HG03354 (cell line): ENCODE data around the gene TNFRSF11A.

Experiments
- ATAC-seq: cut with Tn5 transposase; IDR thresholded peaks from one replicate; pipeline ENCODE4 v1.9.1; 2021; ENCODE audit warnings: mild to moderate bottlenecking; ENCODE audit not compliant: unreplicated experiment, poor library complexity, severe bottlenecking

Gene TNFRSF11A

DNA sequence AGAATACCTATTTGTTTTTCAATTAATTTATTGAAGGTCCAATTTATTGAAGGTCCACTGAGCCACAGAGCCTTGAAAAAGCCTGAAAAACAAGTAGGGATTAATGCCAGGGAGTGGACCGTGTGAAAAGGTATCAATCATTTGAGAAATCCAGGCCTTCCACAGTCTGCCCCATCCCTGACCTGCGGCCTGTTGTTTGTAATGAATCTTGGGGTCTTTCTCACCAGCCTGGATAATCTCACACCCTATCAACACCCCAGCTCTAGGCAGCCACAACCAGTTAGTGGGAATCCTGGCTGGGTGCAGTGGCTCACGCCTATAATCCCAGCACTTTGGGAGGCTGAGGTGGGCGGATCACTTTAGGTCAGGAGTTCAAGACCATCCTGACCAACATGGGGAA is 47.8 kb downstream of the TNFRSF11A start:
- ATAC-seq = no peak

DNA sequence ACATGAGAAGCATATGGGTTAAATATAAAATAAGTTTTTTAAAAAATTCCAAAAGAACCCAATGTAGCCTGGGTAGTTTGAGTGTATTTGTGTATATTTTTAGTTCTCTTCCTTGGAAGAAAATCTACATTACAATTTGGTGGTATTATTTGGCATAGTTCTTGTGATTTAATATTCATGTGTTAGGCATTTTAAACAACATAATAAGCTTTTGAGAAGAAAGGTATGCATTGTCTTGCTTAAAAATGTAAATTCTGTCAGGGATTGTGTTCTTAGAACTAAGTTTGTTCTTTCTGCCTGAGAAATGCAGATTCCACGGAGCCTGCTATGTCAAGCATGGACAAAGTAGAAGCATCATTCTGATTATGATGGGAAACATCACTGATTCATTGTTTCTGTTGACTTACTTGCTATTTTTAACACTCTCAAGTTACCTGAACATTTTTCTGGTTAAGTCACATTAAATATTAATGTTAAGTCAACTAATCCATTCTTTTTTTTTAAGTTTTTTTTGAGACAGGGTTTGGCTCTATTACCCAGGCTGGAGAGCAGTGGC is 49.4 kb downstream of the TNFRSF11A start:
- ATAC-seq = no peak

DNA sequence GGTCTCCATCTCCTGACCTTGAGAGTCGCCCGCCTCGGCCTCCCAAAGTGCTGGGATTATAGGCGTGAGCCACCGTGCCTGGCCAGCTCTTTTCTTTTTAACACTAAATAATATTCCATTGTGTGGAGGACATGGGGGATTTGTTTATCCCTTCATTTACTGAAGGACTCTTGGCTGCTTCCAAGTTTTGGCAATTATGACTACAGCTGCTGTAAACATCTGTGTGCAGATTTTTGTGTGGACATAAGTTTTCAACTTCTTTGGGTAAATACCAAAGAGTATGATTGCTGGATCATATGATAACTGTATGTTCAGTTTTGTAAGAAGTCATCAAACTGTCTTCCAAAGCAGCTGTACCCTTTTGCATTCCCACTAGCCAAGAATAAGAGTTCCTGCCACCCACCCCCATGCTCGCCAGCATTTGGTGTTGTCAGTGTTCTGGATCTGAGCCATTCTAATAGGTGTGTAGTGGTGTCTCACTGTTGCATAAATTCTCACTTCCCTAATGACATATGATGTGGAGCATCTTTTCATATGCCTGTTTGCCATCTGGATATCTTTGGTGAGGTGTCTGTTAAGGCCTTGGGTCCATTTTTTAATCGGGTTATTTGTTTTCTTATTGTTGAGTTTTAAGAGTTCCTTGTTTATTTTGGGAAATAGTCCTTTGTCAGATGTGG is 52.2 kb downstream of the TNFRSF11A start:
- no peak for ATAC-seq

DNA sequence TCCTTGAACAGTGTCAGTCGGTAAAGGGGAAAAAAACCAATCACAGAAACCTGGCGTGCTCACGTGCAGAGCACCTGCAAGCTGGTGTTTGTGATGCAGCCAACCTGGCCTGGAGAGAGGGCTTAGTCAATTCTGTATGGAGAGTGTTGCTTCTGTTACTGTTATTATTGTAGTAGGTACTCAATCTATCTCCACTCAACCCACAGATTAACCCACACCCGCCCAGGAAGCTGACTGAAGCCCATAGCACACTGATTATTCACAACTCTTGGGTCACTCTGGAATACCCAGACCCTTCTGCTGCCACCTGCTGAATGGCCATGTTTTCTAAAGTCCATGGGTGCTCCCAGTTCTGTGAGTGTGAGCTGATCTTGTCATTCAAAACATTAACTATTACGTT is 53.9 kb downstream of the TNFRSF11A start:
- ATAC-seq = no peak

DNA sequence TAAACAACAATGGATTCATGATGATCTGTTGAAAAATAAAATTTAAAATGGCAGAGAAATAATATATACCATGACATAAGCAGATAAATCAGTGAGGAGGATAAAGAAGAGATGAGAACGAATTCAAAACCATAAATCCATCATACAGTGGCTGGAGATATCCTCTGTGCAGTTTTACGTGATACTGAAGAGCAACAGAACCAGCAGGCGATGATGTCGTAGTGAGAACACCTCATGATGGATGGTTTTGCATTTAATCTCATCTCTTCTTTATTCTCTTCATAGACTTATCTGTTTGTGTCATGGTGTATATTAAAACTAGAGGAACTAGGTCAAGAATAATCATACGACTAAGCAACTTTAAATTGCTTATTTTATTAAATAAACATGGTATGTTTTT is 56.3 kb downstream of the TNFRSF11A start:
- no peak for ATAC-seq

DNA sequence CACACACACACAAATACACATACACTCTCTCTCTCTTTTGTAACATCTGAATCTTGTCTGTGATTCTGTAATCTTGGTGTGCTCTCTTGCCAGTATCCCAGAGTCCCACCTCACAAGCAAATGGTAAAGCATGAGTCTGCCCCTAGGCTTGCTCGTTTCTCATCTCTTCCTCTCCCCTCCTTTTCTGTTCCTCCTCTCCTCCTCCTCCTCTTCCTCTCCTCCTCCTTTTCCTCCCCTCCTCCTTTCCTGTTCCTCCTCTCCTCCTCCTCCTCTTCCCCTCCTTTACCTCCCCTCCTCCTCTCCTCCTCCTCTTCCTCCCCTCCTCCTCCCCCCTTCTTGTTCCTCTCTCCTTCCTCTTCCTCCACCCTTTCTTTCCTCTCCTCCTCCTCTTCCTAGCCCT is 59.0 kb downstream of the TNFRSF11A start:
- no peak for ATAC-seq

DNA sequence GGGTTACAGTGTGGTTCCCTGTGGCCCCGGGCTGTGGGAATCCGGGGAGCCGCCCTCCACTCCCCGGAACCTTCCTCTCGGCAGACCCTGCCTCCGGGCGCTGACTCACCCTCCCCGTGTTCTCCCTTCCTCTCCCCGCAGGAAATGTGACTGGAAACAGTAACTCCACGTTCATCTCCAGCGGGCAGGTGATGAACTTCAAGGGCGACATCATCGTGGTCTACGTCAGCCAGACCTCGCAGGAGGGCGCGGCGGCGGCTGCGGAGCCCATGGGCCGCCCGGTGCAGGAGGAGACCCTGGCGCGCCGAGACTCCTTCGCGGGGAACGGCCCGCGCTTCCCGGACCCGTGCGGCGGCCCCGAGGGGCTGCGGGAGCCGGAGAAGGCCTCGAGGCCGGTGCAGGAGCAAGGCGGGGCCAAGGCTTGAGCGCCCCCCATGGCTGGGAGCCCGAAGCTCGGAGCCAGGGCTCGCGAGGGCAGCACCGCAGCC is 59.5 kb downstream of the TNFRSF11A start:
- no peak for ATAC-seq

DNA sequence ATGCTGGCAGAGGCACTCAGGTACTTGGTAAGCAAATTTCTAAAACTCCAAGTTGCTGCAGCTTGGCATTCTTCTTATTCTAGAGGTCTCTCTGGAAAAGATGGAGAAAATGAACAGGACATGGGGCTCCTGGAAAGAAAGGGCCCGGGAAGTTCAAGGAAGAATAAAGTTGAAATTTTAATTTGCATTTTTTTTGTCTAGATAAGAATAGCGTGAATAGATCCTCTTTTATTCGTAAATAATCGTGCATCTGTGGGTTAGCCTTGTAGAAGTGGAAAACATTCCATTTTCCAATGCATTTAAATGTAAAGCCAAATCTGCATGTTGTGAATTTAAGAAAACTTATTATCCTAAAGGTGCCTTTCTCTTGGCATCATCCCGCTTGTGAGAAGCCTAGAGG is 61.0 kb downstream of the TNFRSF11A start:
- no peak for ATAC-seq

DNA sequence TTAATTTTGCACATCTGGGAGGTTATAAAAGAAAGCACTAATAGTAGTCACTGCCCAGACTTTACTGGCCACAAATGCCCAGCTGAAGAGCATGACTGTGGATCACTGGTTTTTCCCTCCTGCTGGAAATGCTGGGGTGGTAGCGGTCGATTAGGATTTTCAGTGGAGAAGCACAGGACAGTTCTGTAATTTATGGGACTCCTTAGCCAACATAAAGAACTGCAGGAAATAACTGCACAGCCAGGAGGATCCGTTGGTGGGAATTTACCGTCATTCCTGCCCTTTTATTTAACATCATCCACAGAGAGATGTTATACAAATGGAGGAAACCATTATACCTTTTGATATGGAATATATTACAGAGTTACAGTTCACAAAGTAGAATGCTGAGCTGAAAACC is 61.5 kb downstream of the TNFRSF11A start:
- ATAC-seq = no peak

DNA sequence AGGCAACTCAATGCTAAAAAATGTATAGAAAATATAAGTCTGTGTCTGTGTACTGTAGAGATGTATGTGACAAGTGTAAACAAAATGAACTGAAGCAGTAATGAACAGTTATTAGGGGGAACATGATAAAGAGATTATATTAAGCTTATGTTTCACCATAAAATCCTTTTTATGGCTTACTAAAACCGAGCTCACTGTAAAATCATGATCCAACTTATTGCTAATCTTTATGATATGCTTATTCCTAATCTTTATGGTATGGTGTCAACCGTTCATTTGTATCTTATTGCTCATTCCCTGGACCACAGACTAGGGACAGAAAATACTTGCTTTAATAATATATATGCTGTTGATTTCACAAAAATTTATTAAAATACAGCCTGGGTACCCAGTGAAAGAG is 62.1 kb downstream of the TNFRSF11A start:
- no peak for ATAC-seq

DNA sequence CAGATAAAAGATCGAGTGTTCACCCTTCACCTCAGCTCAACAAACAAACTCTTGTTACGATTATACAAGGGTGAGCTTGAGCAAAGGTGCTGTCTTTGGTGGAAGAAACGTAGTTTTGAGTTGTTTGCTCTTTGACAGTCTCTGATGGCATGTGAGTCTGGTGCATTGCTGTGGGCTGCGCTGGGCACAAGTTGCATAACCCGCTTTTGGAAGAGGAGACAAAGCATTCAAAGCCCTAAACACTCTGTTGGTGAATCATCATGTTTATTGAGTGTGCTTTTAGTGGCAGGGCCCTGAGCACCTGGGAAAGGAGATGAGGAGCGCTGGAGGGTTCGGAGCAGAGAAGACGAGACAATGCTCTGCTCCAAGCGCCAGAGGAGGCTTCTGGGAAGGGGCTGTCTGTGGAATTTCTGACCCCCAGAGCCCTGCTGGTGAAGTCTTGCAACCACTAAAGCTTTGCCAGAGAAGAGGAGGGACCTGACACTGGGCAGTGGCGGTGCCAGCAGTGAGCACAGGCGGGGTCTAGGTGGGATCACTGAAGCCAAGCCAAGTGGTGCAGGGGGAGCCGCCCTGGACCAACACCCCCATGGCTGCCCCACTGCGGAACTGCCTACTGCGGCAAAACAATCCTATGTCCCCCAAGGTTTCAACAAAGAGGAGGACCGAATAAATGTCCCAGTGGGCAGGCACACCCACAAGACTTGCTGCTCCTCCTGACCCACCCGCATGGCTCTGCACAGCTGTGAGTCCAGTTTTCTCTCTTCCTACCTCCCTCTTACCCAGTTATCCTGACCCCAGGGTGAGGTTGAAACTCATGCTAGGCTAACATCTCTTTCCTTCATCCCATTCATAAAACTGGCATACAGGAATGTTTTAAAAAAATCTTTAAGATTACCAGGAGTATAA is 64.0 kb downstream of the TNFRSF11A start:
- no peak for ATAC-seq

DNA sequence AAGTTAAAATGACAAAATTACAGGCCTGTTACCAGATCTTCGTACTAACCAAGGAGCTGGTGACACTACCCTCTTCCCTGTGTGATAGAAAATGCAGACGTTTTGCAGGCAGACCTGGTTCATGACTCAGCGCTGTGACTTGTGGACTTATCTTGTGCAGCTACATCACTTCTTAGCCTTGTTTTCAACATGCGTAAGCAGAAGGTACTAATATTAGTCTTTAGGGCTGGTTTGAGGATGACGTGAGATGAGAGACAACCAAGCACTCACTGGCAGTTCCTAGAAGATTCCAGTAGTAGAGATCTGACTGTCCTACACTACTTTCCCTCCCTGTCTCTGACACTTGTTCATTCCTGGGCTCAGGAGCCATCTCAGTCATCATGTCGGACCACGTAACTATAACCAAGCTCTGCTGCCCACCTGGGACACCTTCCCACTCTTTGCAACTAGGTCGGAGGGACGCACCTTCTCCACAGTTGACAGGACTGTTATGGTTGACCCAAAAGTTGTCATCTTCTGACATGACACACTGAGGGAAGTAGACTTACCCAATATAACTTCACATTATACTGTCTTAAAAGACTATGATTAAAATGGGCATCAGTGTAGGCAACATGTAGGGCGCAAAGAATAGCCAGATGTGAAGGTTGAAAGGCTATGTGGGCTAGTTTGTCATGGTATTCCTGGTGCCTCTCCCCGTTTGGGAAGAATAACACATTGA is 64.8 kb downstream of the TNFRSF11A start:
- ATAC-seq = no peak

DNA sequence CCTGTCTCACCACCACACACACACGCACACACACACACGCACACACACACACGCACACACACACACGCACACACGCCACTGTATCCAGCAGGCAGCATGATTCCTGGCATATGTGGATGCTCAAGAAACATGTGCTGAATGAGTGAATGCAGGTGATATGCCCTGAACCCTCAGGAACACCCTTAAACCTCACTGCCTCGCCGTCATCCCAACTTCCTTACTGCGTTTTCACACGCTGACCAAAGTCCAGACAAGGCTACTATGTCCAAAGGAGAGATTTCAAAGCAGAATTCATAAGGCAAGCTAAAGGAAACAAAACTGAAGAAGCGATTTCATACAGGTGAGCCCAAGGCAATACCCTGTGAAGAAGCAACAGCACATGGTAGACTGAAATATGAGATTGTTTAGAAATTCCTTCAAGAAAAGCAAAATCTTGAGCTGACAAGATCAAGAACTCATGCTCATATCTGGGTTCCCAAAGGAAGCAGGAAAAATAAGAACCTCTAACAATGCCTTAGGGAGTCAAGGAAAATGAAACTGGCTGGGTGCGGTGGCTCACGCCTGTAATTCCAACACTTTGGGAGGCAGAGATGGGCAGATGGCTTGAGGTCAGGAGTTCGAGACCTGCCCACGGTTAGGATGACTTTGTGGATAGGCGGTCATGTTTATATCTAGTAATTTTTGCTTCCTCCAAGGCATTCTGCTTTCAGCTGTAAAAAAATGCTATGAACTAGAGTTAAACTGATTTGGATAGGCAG is 69.1 kb downstream of the TNFRSF11A start:
- no peak for ATAC-seq

DNA sequence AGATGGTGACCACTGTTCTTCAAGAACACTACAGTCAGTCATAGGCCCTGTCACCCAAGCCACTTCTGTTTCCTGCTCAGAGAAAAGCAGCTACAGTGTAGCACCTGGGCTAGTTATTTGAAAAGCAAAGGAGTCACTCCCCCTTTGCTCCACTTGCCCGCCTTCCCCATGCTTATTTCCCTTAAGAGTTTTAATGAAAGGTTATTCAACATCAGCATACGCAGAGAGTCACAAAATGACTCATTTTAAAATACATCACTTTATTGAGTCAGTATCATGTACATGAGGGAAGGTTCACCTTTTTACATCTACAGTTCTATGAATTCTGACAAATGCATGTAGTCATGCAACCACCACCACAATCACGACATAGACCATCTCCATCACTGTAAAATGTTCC is 71.3 kb downstream of the TNFRSF11A start:
- no peak for ATAC-seq

DNA sequence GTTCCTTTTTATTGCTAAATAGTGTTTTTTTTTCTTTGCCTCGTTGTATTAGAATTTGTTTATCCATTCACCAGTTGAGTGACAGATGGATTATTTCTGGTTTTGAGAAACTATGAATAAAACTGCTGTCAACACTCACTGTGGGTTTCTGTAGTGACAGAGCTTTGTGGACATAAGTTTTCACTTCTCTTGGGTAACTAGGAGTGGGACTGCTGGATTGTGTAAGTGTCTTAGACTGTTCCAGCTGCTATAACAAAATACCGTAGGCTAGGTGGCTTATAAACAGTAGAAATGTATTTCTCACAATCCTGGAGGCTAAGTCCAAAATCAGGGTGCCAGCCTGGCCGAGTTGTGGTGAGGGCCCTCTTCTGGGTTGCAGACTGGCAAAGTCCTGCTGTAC is 71.9 kb downstream of the TNFRSF11A start:
- ATAC-seq = no peak

DNA sequence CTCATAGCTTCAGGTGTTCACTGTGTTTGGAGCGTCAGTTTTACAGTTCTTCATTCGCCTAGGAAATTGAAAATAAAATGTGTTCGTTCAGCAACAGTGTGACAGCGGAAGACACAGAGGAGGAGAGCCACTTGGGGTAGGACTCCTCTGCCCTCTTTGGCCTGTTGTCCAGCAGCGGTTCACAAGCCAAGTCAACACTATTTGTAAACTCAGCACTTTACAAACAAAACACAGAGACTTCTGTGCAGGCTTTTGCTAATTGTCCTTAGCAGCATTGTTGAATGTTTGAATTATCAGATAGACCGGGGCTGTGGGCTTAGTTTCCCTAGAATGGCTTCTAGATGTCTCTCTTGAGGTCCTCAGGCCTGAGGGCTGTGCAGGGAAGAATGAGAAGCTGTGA is 73.2 kb downstream of the TNFRSF11A start:
- ATAC-seq = no peak

DNA sequence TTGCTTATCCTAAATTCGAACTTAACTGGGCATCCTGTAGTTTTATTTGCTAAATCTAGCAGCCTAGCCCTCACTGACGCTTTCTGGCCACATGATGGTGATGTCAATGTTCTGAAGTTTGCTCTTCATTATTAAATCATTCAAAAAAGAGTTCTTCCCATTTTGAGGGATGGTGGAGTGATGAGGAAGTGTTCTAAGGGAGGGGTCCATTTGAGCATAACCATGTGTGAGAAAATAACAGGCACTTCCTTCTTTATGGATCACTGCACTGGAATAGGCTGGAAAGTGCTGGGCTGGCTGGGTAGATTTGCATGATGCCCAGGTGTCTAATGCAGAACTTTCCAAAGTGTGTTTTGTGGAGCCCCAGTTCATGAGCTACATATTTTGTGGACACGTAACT is 74.2 kb downstream of the TNFRSF11A start:
- no peak for ATAC-seq

DNA sequence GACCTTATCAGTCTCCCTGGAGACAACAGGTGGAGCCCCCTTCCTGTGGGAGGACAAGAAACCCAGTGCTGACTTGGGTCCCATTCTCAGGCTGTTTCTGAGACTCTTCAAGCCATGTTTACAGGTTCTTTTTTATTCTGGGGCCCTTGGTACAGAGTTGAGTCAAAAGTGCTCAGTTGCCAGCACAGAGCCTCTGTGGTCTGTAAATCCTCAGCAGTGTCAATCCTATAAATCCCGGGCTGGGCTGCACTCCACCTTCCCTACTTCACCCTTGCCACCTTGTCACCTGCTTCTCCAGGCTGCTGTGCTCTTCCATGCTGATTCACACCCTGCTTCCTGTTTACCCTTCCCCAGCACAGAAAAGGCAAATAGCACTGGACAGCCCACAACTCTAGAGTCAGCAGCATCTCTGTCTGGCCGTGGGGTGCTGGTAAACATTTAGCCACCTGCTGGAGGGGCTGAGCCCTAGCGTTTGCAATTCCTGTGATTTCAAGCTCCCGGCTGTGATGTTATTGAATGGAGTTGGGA is 74.7 kb downstream of the TNFRSF11A start:
- peak; percentile 79 for ATAC-seq

DNA sequence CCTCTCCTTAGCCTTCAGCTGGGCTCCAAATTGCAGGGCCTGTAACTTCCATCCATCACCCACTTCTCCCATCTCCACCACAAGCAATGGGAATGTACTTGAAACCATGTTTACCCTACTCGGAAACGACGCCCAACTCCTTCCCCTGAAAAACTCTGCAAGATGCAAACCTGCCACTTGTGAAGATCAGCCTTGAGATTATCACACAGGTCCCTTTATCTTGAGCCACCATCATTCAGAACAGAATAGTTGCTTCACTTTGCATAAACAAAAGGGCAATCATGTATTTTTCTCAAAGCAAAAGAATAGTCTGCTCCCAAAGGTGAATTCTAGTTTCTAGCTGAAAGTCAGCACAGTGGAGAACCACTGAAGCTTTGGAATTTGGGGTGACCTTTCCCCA is 75.8 kb downstream of the TNFRSF11A start:
- ATAC-seq = no peak
